ENCODE data around the gene PRKCE. TPM values are rescaled to one million over a fixed set of nuclear protein-coding genes. Genes with fewer than 3 reads are reported as not detected.
A peak's percentile ranks its signal among the peaks of the same experiment; 100 is the strongest.

The PRKCE gene
- total and polyA plus RNA-seq, 2 donors (not counting 3 experiments of a cell fraction or from before 2014, with no cell fraction given), result 27.9 to 33.9 TPM

GRCh38 chr2:46077522-46078107 is 426.1 kb downstream of the PRKCE start:
- TF ChIP-seq FOS (IDR thresholded peaks at IDR 0.05; ENCODE audit: borderline replicate concordance, insufficient read depth, low read length) (no peak), MYC (IDR thresholded peaks at IDR 0.05; ENCODE audit: low read depth, low read length) (no peak), CTCF (IDR thresholded peaks at IDR 0.05; ENCODE audit: extremely low read depth in 1 of 2, insufficient read depth in 1 of 2, low read depth in 1 of 2, low read length in 2 of 2) (no peak), EZH2 (IDR thresholded peaks at IDR 0.05; ENCODE audit: borderline replicate concordance, low read depth, low read length, severe bottlenecking) (no peak), POLR2A (IDR thresholded peaks at IDR 0.05; ENCODE audit: low read depth, low read length) (no peak), GATA2 (IDR thresholded peaks at IDR 0.05; ENCODE audit: insufficient read depth, insufficient read length, low read depth, low read length) (no peak), MAX (IDR thresholded peaks at IDR 0.05; ENCODE audit: insufficient read depth, insufficient read length) (no peak), JUN (IDR thresholded peaks at IDR 0.05; ENCODE audit: borderline replicate concordance, insufficient read depth, insufficient read length, low read depth) (no peak), POLR2AphosphoS5 (IDR thresholded peaks at IDR 0.05; ENCODE audit: insufficient read depth, low read depth, low read length) (no peak)
- CTCF ChIA-PET, result interaction anchor here (1.3 to 2.3 kb wide), 2 partner anchors 15 to 20 kb away, joined by 3 to 8 read pairs; no protein-coding TSS in a partner anchor

More at GRCh38 chr2:46077522-46078107, 426.1 kb downstream of the PRKCE start:
- POLR2A ChIA-PET, result no interaction called here
- H3K4me2 ChIP-seq (ENCODE audit: insufficient read depth, low read length), result peak overlapping the region; percentile 41
- no peaks in the 10 kb centered on the region for H3K27me3 ChIP-seq (ENCODE audit: control insufficient read depth in 2 of 2, insufficient read depth in 2 of 2, low read length in 2 of 2)
- H3K9me3 ChIP-seq (replicated peaks; ENCODE audit: control insufficient read depth, insufficient read depth, low read length), result no peaks in the 10 kb centered on the region
- peaks cover 53% of the 10 kb centered on the region for H3K79me2 ChIP-seq (ENCODE audit: control insufficient read depth, insufficient read depth, low read length)
- peak overlapping the region; percentile 15 for H3K27ac ChIP-seq (ENCODE audit: insufficient read depth, low read depth, low read length)
- H3K9me1 ChIP-seq (replicated peaks; ENCODE audit: control insufficient read depth, extremely low read depth, insufficient read depth, low read length), result no peaks in the 10 kb centered on the region
- no peak overlapping the region for H3K9ac ChIP-seq (replicated peaks; ENCODE audit: extremely low read depth, insufficient read depth, low read length)
- H2AFZ ChIP-seq (ENCODE audit: low read depth, low read length), result no peak overlapping the region
- DNase-seq (ENCODE audit: low read depth, low spot score) (peak; percentile 30), FAIRE-seq (no peak)
- H3K36me3 ChIP-seq (ENCODE audit: control insufficient read depth in 2 of 2, extremely low read depth in 1 of 2, insufficient read depth in 2 of 2, low read length in 2 of 2), result no peaks in the 10 kb centered on the region
- dilution Hi-C loops (cut with MboI; ENCODE audit: extremely low pct_ligation_motif_present, low sequenced_read_pairs), result no loop called here
- no peak overlapping the region for H3K4me3 ChIP-seq (replicated peaks in 1 of 3; ENCODE audit: insufficient read depth in 1 of 3, low read depth in 1 of 3, low read length in 3 of 3)
- intact Hi-C loops (cut with micrococcal nuclease), result no loop called here
- BruUV-seq (replicated peaks), result no TSS peak
- peaks cover 59% of the 10 kb centered on the region for H3K4me1 ChIP-seq (ENCODE audit: control insufficient read depth, extremely low read depth, insufficient read depth, low read length)
- H4K20me1 ChIP-seq (replicated peaks; ENCODE audit: control insufficient read depth, extremely low read depth, insufficient read depth, low read length), result no peaks in the 10 kb centered on the region
